Esophagus squamous epithelium (tissue), 5 donors: Measurements from ENCODE around the gene NPEPL1. TPM values are rescaled to one million over a fixed set of nuclear protein-coding genes. Genes with fewer than 3 reads are reported as not detected.

Experiments used
- DNase-seq: peaks from one replicate; lab custom pipeline; 2025; lab: John Stamatoyannopoulos, UW
- H3K27ac ChIP-seq, 4 donors: fragments of 200-600 bp; sonication (generic); one replicate each; pipeline ENCODE4 v1.5.1; 2016 to 2019; ENCODE audit warnings: mild to moderate bottlenecking in 1 of 4
- H3K27me3 ChIP-seq, 4 donors: fragments of 200-600 bp; sonication (generic); 1 replicate in 3 of 4; 2 replicates in 1 of 4; pipeline versions ENCODE4 v1.5.1 to v1.6.0; 2017 to 2021; ENCODE audit warnings: antibody characterized with exemption in 1 of 4
- H3K36me3 ChIP-seq, 3 donors: fragments of 200-600 bp; sonication (generic); one replicate each; pipeline ENCODE4 v1.5.1; 2016 to 2019
- H3K4me1 ChIP-seq, 3 donors: fragments of 200-600 bp; sonication (generic); one replicate each; pipeline ENCODE4 v1.5.1; 2017 to 2019
- H3K4me3 ChIP-seq, 4 donors: fragments of 200-600 bp; sonication (generic); 1 replicate in 3 of 4; 2 replicates in 1 of 4; pipeline ENCODE4 v1.5.1; 2016 to 2019; ENCODE audit warnings: mild to moderate bottlenecking in 2 of 4, moderate library complexity in 1 of 4
- H3K9me3 ChIP-seq, 3 donors: fragments of 200-600 bp; sonication (generic); one replicate each; pipeline ENCODE4 v1.5.1; 2016 to 2019
- CTCF ChIP-seq, 6 experiments: fragments of 450-650 bp in 4 of 6; fragments of 200-600 bp in 2 of 6; sonication (generic) in 2 of 6; IDR thresholded peaks; one replicate each; pipeline ENCODE4 v1.5.1; 2016 to 2019; ENCODE audit warnings: antibody characterized with exemption in 6 of 6, mild to moderate bottlenecking in 4 of 6, moderate library complexity in 4 of 6
- POLR2A ChIP-seq, 4 donors: fragments of 450-650 bp; IDR thresholded peaks; one replicate each; pipeline ENCODE4 v1.6.1; 2017; ENCODE audit warnings: antibody characterized with exemption in 4 of 4, mild to moderate bottlenecking in 4 of 4, moderate library complexity in 3 of 4
- WGBS, 2 donors: methylation state at CpG; one replicate each; pipeline ENCODE4 v1.1.5; 2018; 5-methylcytosine and 5-hydroxymethylcytosine counted together
- intact Hi-C: fragments of 100-400 bp; cut with DNase I; formaldehyde crosslinking; loops from one replicate; pipeline ENCODE4 v1.15.0; 2022
- total RNA-seq, 4 donors: library from RNA; depleted of rRNA; stranded (reverse); fragments of >200 nt; gene quantifications; one replicate each; pipeline ENCODE4 v1.1.0, GENCODE V29; 2016
- donor health status: DM: yes; HTN: yes; CAD: no.

NPEPL1 gene
- total RNA-seq, 4 donors from 2014 or later: 16.7 to 36.0 (median 21.0) TPM

GRCh38 chr20:58664331-58664730 lies 28.3 kb upstream of the NPEPL1 start:
- H3K36me3 ChIP-seq: peaks cover 0 to 86% (median 22%) of the 10 kb centered on the region in 3 donors

DNA sequence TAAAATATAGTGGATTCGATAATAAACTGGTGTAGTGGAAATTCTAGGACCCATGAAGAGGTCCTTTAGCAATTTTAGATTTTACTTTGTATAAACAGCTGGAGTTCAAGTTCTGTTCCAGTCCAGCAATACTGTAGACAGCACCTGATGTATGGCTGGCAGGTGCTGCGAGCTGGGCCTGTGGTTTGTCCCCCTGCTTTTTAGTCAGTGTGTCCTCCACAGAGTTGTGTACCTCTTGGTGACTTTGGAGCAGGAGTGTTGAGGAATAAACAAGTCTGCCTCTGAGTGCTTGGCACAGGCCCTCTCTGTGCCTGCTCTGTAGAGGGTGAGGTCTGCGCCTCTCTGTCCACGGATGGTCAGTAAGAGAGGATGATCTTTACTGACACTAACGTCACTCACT lies 27.7 kb upstream of the NPEPL1 start:
- no peak overlapping the region for H3K4me3 ChIP-seq
- peaks cover 0 to 91% (median 22%) of the 10 kb centered on the region in 3 donors for H3K36me3 ChIP-seq
- no peaks in the 10 kb centered on the region for H3K9me3 ChIP-seq
- H3K27ac ChIP-seq: no peak overlapping the region
- no peak for DNase-seq
- intact Hi-C loops: no loop called here
- WGBS, 2 donors: 89 to 96% methylated on average over 5 of the region's 5 CpGs
- H3K4me1 ChIP-seq: peaks cover 0 to 34% (median 0%) of the 10 kb centered on the region in 3 donors
- no peaks in the 10 kb centered on the region for H3K27me3 ChIP-seq
- no peak for TF ChIP-seq CTCF (IDR thresholded peaks at IDR 0.05)
- TF ChIP-seq POLR2A (IDR thresholded peaks at IDR 0.05): no peak

More at GRCh38 chr20:58664331-58664730, 28.3 kb upstream of the NPEPL1 start:
- Histone ChIP-seq H3K27me3 (no peaks in the 10 kb centered on the region), H3K4me3 (no peak overlapping the region), H3K9me3 (no peaks in the 10 kb centered on the region), H3K27ac (no peak overlapping the region), H3K4me1 (peaks cover 0 to 35% (median 0%) of the 10 kb centered on the region in 3 donors)
- no peak for TF ChIP-seq CTCF (IDR thresholded peaks at IDR 0.05)
- no peak for TF ChIP-seq POLR2A (IDR thresholded peaks at IDR 0.05)
- intact Hi-C loops: no loop called here
- DNase-seq: no peak
- WGBS, 2 donors: 85 to 94% methylated on average over 2 of the region's 2 CpGs

DNA sequence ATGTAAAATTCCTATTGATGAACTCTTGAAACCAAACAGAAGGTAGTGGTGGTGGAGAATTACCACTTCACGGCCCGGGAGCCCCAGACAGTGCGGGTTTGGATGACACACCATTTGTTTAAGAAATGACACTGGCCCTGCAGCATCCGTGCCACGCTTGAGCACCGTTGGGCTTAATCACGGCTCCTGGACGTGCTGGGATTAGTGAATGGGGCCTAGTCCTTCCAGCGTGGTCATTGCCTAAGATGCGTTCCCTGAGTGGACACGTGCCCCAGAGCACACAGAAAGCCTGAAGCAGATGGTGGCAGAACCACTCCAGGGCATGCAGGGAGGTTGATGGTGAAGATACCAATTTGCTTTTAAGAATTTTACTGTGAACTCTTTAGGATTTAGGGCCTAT lies 27.0 kb upstream of the NPEPL1 start:
- H3K9me3 ChIP-seq: no peaks in the 10 kb centered on the region
- intact Hi-C loops: no loop called here
- peaks cover 0 to 28% (median 0%) of the 10 kb centered on the region in 3 donors for H3K4me1 ChIP-seq
- DNase-seq: no peak
- TF ChIP-seq POLR2A (IDR thresholded peaks at IDR 0.05): no peak
- no peak for TF ChIP-seq CTCF (IDR thresholded peaks at IDR 0.05)
- no peak overlapping the region for H3K27ac ChIP-seq
- WGBS, 2 donors: 75 to 81% methylated on average over 9 to 11 of the region's 11 CpGs
- peaks cover 0 to 95% (median 22%) of the 10 kb centered on the region in 3 donors for H3K36me3 ChIP-seq
- H3K4me3 ChIP-seq: no peak overlapping the region
- H3K27me3 ChIP-seq: no peaks in the 10 kb centered on the region

GRCh38 chr20:58666702-58667101 lies 25.9 kb upstream of the NPEPL1 start:
- Histone ChIP-seq H3K27ac (no peak overlapping the region), H3K27me3 (no peaks in the 10 kb centered on the region), H3K36me3 (peaks cover 0 to 92% (median 22%) of the 10 kb centered on the region in 3 donors), H3K4me3 (no peak overlapping the region), H3K9me3 (no peaks in the 10 kb centered on the region), H3K4me1 (peaks cover 0 to 17% (median 0%) of the 10 kb centered on the region in 3 donors)
- no peak for TF ChIP-seq POLR2A (IDR thresholded peaks at IDR 0.05)
- TF ChIP-seq CTCF (IDR thresholded peaks at IDR 0.05): no peak
- 83 to 91% methylated on average over 7 of the region's 7 CpGs for WGBS, 2 donors
- intact Hi-C loops: no loop called here
- no peak for DNase-seq

DNA sequence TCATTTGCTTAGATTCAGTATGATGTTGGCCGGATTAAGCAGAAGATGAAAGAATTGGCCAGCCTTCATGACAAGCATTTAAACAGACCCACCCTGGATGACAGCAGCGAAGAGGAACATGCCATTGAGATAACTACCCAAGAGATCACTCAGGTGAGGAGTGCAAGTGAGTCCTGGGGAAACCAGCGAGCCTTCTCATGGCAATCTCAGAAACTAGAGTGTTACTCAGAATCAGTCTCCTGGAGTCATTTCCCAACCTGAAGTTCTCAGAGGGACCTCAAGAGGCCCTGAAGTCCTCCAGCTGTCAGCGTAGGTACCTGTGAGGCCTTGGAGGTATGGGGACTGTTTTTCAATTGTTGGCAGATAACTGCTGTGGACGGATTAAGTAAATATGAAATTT lies 24.6 kb upstream of the NPEPL1 start:
- Histone ChIP-seq H3K27ac (peak overlapping the region in 1 of 4 donors; percentile 17), H3K4me1 (peaks cover 0 to 11% (median 0%) of the 10 kb centered on the region in 3 donors), H3K4me3 (no peak overlapping the region), H3K36me3 (peaks cover 0 to 92% (median 23%) of the 10 kb centered on the region in 3 donors), H3K27me3 (no peaks in the 10 kb centered on the region), H3K9me3 (no peaks in the 10 kb centered on the region)
- DNase-seq: no peak
- TF ChIP-seq CTCF (IDR thresholded peaks at IDR 0.05): no peak
- no peak for TF ChIP-seq POLR2A (IDR thresholded peaks at IDR 0.05)
- WGBS, 2 donors: 75 to 86% methylated on average over 5 of the region's 5 CpGs
- intact Hi-C loops: no loop called here
